Mesothelial cell of epicardium (in vitro differentiated cells): Measurements from ENCODE around the gene HECTD4. TPM values are rescaled to one million over a fixed set of nuclear protein-coding genes. Genes with fewer than 3 reads are reported as not detected.

Experiments used
- DNase-seq, 2 experiments: peaks; one replicate each; pipeline ENCODE4 v3.0.0; 2021; ENCODE audit warnings: low spot score in 2 of 2; ENCODE audit not compliant: unreplicated experiment in 2 of 2
- H3K27ac Mint-ChIP-seq: 2 replicates; pipeline ENCODE4 v1.8.0; 2021; ENCODE audit warnings: mixed read lengths
- H3K27me3 Mint-ChIP-seq: 2 replicates; pipeline ENCODE4 v1.8.0; 2021; ENCODE audit warnings: low read depth, mixed read lengths
- H3K36me3 Mint-ChIP-seq: 2 replicates; pipeline ENCODE4 v1.8.0; 2021; ENCODE audit warnings: mixed read lengths
- H3K4me1 Mint-ChIP-seq: 2 replicates; pipeline ENCODE4 v1.8.0; 2021; ENCODE audit warnings: mixed read lengths
- H3K4me3 Mint-ChIP-seq: 2 replicates; pipeline ENCODE4 v1.8.0; 2021; ENCODE audit warnings: mild to moderate bottlenecking, moderate library complexity, mixed read lengths
- H3K9me3 Mint-ChIP-seq: 2 replicates; pipeline ENCODE4 v1.8.0; 2021; ENCODE audit warnings: mixed read lengths
- CTCF ChIP-seq: fragments of 200-600 bp; sonication (generic); IDR thresholded peaks from one replicate; pipeline ENCODE4 v1.5.0; 2021; ENCODE audit warnings: antibody characterized with exemption; ENCODE audit not compliant: unreplicated experiment
- total RNA-seq: library from RNA; stranded (reverse); gene quantifications from 3 replicates; pipeline ENCODE4 v1.2.1, GENCODE V29; 2021

HECTD4 gene
- total RNA-seq, 1 donor from 2014 or later: 89.8 TPM

- DNase-seq: no peak
- no peak overlapping the region for H3K27ac Mint-ChIP-seq
- H3K4me1 Mint-ChIP-seq: no peaks in the 10 kb centered on the region
- no peak overlapping the region for H3K4me3 Mint-ChIP-seq
- H3K27me3 Mint-ChIP-seq: no peaks in the 10 kb centered on the region
- no peak for TF ChIP-seq CTCF
- H3K36me3 Mint-ChIP-seq: peaks cover 32% of the 10 kb centered on the region
- no peaks in the 10 kb centered on the region for H3K9me3 Mint-ChIP-seq
Measured at GRCh38 chr12:112217647-112218046, 164.6 kb downstream of the HECTD4 start.

- no peak for TF ChIP-seq CTCF
- H3K36me3 Mint-ChIP-seq: peaks cover 41% of the 10 kb centered on the region
- DNase-seq: no peak
- no peaks in the 10 kb centered on the region for H3K27me3 Mint-ChIP-seq
- no peak overlapping the region for H3K27ac Mint-ChIP-seq
- no peaks in the 10 kb centered on the region for H3K9me3 Mint-ChIP-seq
- no peak overlapping the region for H3K4me3 Mint-ChIP-seq
- no peaks in the 10 kb centered on the region for H3K4me1 Mint-ChIP-seq
Measured at GRCh38 chr12:112216223-112216622, 166.0 kb downstream of the HECTD4 start.

- Mint-ChIP-seq H3K9me3 (no peaks in the 10 kb centered on the region), H3K27me3 (no peaks in the 10 kb centered on the region), H3K27ac (no peak overlapping the region), H3K4me3 (no peak overlapping the region), H3K36me3 (peaks cover 47% of the 10 kb centered on the region), H3K4me1 (no peaks in the 10 kb centered on the region)
- no peak for DNase-seq
- no peak for TF ChIP-seq CTCF
Measured at GRCh38 chr12:112214064-112214463, 168.2 kb downstream of the HECTD4 start.

- H3K9me3 Mint-ChIP-seq: no peaks in the 10 kb centered on the region
Measured at GRCh38 chr12:112208301-112208910, 173.8 kb downstream of the HECTD4 start.

GRCh38 chr12:112207397-112207924 lies 174.8 kb downstream of the HECTD4 start:
- no peaks in the 10 kb centered on the region for H3K4me1 Mint-ChIP-seq
- H3K36me3 Mint-ChIP-seq: peaks cover 41% of the 10 kb centered on the region
- no peak for TF ChIP-seq CTCF
- no peaks in the 10 kb centered on the region for H3K9me3 Mint-ChIP-seq
- no peak overlapping the region for H3K27ac Mint-ChIP-seq
- DNase-seq: no peak
- H3K27me3 Mint-ChIP-seq: no peaks in the 10 kb centered on the region
- no peak overlapping the region for H3K4me3 Mint-ChIP-seq

More at GRCh38 chr12:112208301-112208910, 173.8 kb downstream of the HECTD4 start:
- Mint-ChIP-seq H3K36me3 (peaks cover 35% of the 10 kb centered on the region), H3K4me1 (no peaks in the 10 kb centered on the region), H3K27me3 (no peaks in the 10 kb centered on the region), H3K27ac (no peak overlapping the region), H3K4me3 (no peak overlapping the region)
- TF ChIP-seq CTCF: no peak
- DNase-seq: no peak
